HG03575 (cell line): Measurements from ENCODE around the gene EDN3.
"Not testable (repeated sequence)": the region's sequence is repeated elsewhere in the genome, so short reads cannot be mapped to it uniquely, and the experiment has no call there.

Source experiments
- ATAC-seq: cut with Tn5 transposase; IDR thresholded peaks from one replicate; pipeline ENCODE4 v1.9.1; 2021; ENCODE audit not compliant: unreplicated experiment, insufficient number of reproducible peaks, low FRiP score; ENCODE audit errors: extremely low read depth

Gene EDN3

GRCh38 chr20:59355242-59355641 lies 54.8 kb downstream of the EDN3 start:
- ATAC-seq, result no peak

- no peak for ATAC-seq
Observed at GRCh38 chr20:59356662-59357165, 56.3 kb downstream of the EDN3 start.

- not testable (repeated sequence) for ATAC-seq
Observed at GRCh38 chr20:59358793-59359192, 58.4 kb downstream of the EDN3 start.

- ATAC-seq, result no peak
Observed at GRCh38 chr20:59359906-59360725, 59.7 kb downstream of the EDN3 start.

GRCh38 chr20:59360934-59361333 lies 60.5 kb downstream of the EDN3 start:
- no peak for ATAC-seq

- no peak for ATAC-seq
Observed at GRCh38 chr20:59361411-59361810, 61.0 kb downstream of the EDN3 start.

GRCh38 chr20:59363101-59363500 lies 62.7 kb downstream of the EDN3 start:
- ATAC-seq, result no peak

GRCh38 chr20:59364611-59365010 lies 64.2 kb downstream of the EDN3 start:
- ATAC-seq, result no peak

GRCh38 chr20:59365611-59366285 lies 65.3 kb downstream of the EDN3 start:
- no peak for ATAC-seq

- ATAC-seq, result no peak
Observed at GRCh38 chr20:59371431-59371830, 71.0 kb downstream of the EDN3 start.

- no peak for ATAC-seq
Observed at GRCh38 chr20:59374261-59374660, 73.8 kb downstream of the EDN3 start.

- no peak for ATAC-seq
Observed at GRCh38 chr20:59375541-59375940, 75.1 kb downstream of the EDN3 start.
